CD4-positive, alpha-beta T cell treated with Interleukin-17A for 1 hour (primary cell): ENCODE measurements around the gene PPP2R5D.

Experiments used
- DNase-seq: peaks from one replicate; pipeline ENCODE4 v3.0.0-alpha.2; 2020

The PPP2R5D gene

GRCh38 chr6:43060034-43060754 lies 75.8 kb downstream of the PPP2R5D start:
- DNase-seq: no peak

GRCh38 chr6:43060755-43061633 lies 76.6 kb downstream of the PPP2R5D start:
- no peak for DNase-seq

GRCh38 chr6:43061861-43062260 lies 77.5 kb downstream of the PPP2R5D start:
- no peak for DNase-seq
